Measurements from ENCODE around the gene MAP4.

DNA sequence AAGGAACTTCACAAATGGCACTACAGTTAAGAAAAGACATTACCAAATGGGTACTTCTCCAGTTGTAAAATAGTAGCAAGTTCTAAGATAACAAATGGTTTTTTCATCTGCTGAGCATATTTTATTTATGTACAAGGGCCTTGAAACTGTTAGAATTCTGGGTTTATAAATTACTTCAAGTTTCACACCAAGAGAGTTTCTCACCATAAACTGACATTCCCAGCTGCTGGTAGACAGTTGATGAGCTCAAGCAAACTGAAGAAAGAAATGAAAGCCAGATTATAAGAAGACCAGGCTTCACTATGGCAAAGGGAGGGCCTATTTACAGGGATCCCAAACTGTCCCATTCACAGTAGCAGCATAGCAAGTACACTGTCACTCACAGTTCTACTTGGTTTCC is 113.5 kb downstream of the MAP4 start:
- no peak for TF ChIP-seq EZH2 (IDR thresholded peaks at IDR 0.05; ENCODE audit: borderline replicate concordance, insufficient read depth, low read depth, low read length, poor library complexity, severe bottlenecking)
- TF ChIP-seq, protein P1, sequence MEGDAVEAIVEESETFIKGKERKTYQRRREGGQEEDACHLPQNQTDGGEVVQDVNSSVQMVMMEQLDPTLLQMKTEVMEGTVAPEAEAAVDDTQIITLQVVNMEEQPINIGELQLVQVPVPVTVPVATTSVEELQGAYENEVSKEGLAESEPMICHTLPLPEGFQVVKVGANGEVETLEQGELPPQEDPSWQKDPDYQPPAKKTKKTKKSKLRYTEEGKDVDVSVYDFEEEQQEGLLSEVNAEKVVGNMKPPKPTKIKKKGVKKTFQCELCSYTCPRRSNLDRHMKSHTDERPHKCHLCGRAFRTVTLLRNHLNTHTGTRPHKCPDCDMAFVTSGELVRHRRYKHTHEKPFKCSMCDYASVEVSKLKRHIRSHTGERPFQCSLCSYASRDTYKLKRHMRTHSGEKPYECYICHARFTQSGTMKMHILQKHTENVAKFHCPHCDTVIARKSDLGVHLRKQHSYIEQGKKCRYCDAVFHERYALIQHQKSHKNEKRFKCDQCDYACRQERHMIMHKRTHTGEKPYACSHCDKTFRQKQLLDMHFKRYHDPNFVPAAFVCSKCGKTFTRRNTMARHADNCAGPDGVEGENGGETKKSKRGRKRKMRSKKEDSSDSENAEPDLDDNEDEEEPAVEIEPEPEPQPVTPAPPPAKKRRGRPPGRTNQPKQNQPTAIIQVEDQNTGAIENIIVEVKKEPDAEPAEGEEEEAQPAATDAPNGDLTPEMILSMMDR (IDR thresholded peaks at IDR 0.05): no peak
